Measurements from ENCODE around the gene SAMD4B. TPM values are rescaled to one million over a fixed set of nuclear protein-coding genes. Genes with fewer than 3 reads are reported as not detected.
A peak's percentile ranks its signal among the peaks of the same experiment; 100 is the strongest.

The SAMD4B gene
- total RNA-seq, 1 donor, result 85.0 TPM

DNA sequence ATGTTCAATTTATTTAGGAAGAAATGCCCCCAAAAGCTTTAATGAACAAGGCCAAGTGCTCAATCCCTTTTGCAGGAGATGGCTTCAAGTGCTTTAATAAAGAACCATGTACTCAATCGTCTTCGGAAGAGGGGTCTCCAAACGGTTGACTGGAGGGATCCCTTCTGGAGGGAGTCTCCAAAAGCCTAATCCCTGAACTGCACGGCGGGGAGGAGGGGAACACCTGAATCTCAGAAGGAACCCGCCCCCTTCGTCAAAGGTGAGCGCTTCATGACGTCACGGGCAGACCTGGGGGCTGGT lies 48.2 kb downstream of the SAMD4B start:
- Histone ChIP-seq H3K9me3 (ENCODE audit: low read depth, low read length) (no peaks in the 10 kb centered on the region), H3K27ac (ENCODE audit: low read depth, low read length) (peak overlapping the region; percentile 97), H3K4me2 (ENCODE audit: insufficient read depth, low read length) (peak overlapping the region; percentile 88), H3K4me1 (ENCODE audit: insufficient read depth, low read length) (peaks cover 17% of the 10 kb centered on the region), H2AFZ (ENCODE audit: low read length) (peak overlapping the region; percentile 82), H4K20me1 (ENCODE audit: insufficient read depth, low read length) (no peaks in the 10 kb centered on the region), H3K4me3 (ENCODE audit: insufficient read depth, low read length) (peak overlapping the region; percentile 82), H3K27me3 (ENCODE audit: insufficient read depth, low read length) (no peaks in the 10 kb centered on the region), H3K36me3 (ENCODE audit: insufficient read depth, low read length) (peaks cover 56% of the 10 kb centered on the region), H3K79me2 (ENCODE audit: insufficient read depth, low read length) (peaks cover 38% of the 10 kb centered on the region)
- TF ChIP-seq, protein P1, sequence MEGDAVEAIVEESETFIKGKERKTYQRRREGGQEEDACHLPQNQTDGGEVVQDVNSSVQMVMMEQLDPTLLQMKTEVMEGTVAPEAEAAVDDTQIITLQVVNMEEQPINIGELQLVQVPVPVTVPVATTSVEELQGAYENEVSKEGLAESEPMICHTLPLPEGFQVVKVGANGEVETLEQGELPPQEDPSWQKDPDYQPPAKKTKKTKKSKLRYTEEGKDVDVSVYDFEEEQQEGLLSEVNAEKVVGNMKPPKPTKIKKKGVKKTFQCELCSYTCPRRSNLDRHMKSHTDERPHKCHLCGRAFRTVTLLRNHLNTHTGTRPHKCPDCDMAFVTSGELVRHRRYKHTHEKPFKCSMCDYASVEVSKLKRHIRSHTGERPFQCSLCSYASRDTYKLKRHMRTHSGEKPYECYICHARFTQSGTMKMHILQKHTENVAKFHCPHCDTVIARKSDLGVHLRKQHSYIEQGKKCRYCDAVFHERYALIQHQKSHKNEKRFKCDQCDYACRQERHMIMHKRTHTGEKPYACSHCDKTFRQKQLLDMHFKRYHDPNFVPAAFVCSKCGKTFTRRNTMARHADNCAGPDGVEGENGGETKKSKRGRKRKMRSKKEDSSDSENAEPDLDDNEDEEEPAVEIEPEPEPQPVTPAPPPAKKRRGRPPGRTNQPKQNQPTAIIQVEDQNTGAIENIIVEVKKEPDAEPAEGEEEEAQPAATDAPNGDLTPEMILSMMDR (IDR thresholded peaks at IDR 0.05; ENCODE audit: extremely low read depth, low read depth, low read length), result no peak
- DNase-seq (ENCODE audit: insufficient read length, low spot score, missing footprints), result peak; percentile 76

DNA sequence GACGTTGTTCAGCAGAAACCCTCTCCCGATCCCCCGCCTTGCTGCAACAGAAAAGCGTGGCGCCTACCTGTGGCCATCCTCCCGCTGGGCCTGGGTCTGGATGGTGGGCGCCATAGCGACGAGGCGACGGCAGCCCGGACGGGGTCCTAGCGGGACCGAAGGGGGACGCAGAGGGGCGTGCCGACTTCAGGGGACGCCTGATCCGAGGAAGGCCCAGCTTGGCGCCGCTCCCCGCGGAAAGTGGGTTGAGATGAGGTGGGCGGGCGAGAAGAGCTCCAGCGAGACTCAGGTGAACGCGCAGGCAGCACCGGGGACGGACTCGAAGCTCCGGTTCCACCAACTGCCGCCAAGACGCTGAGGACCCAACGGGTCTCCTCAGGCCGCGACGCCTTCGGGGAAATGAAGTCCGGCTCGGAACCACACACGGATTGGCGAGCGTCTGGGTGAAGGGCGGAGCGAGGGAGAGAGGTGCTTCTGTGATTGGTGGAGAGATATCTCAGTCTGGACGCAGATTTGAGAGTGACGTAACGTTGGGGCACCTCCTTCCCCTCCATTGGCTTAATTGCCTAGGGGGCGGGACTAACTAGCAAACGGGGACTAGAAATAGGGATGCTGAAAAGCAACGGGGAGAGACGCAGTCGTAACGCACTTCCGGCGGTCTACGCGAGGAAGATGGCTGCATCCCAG lies 48.7 kb downstream of the SAMD4B start, which contains the start of the genes MED29 and PAF1:
Gene MED29 (plus strand): TSS at position 628 of the 687 bp plus-strand sequence. CDS start 45 bp downstream, at position 673.
Gene PAF1 (minus strand): TSS at position 356 of the 687 bp plus-strand sequence. CDS start 242 bp downstream, at position 114.
- peak within 1 kb of the TSS; percentile 82 for H2AFZ ChIP-seq (ENCODE audit: low read length)

DNA sequence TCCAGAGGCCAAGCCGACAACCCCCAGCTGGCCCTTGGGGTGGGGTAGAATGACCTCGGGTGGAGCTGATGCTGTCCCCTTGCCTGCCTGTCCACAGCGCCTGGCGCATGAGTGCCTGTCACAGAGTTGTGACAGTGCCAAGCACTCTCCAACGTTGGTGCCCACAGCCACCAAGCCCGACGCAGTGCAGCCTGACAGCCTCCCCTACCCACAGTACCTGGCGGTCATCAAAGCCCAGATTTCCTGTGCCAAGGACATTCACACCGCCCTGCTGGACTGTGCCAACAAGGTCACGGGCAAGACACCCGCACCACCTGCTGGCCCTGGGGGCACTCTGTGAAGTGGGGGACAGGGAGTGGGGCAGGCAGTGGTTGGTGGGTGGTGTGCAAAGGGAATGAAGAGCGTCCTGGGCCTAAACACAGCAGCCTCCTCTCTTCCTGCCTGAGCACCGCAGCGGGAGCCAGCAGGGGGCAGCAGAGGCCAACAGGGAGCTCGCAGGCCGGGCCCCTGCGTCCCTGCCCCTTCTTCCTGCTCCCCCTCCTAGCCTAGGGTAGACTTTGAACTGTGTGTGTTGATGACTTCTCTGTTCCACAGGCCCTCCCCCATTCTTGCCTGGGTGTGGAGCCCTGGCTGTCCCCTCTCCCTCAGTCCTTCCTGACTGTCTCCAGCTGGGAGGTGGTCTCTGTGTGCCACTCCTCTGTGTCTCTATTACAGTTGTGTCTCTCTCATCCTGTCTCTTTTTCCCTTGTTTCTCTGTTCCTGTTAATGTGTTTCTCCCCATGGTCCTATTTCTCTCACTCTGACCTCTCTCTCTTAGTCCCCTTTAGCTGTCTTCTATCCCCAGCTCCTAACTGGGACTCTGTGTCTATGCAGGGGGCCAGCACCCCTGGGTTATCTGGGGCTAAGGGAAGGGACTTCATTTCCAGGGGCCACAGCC lies 55.4 kb downstream of the SAMD4B start:
- no peaks in the 10 kb centered on the region for H3K9me3 ChIP-seq (ENCODE audit: low read depth, low read length)
- H4K20me1 ChIP-seq (ENCODE audit: insufficient read depth, low read length), result no peaks in the 10 kb centered on the region
- TF ChIP-seq, protein P1 (IDR thresholded peaks at IDR 0.05; ENCODE audit: extremely low read depth, low read depth, low read length), result peak; percentile 93
- H3K36me3 ChIP-seq (ENCODE audit: insufficient read depth, low read length), result peaks cover 21% of the 10 kb centered on the region
- peaks cover 30% of the 10 kb centered on the region for H3K4me1 ChIP-seq (ENCODE audit: insufficient read depth, low read length)
- no peak overlapping the region for H3K4me3 ChIP-seq (ENCODE audit: insufficient read depth, low read length)
- peak overlapping the region; percentile 94 for H3K27ac ChIP-seq (ENCODE audit: low read depth, low read length)
- no peaks in the 10 kb centered on the region for H3K27me3 ChIP-seq (ENCODE audit: insufficient read depth, low read length)
- H2AFZ ChIP-seq (ENCODE audit: low read length), result peak overlapping the region; percentile 33
- peak; percentile 99 for DNase-seq (ENCODE audit: insufficient read length, low spot score, missing footprints)
- H3K4me2 ChIP-seq (ENCODE audit: insufficient read depth, low read length), result peak overlapping the region; percentile 30
- H3K79me2 ChIP-seq (ENCODE audit: insufficient read depth, low read length), result peaks cover 13% of the 10 kb centered on the region

More for the DNA sequence above, 48.7 kb downstream of the SAMD4B start, which contains the start of the genes MED29 and PAF1:
- TF ChIP-seq, protein P1 (IDR thresholded peaks at IDR 0.05; ENCODE audit: extremely low read depth, low read depth, low read length), result no peak
- DNase-seq (ENCODE audit: insufficient read length, low spot score, missing footprints), result peak; percentile 100
- Histone ChIP-seq H3K4me1 (ENCODE audit: insufficient read depth, low read length) (peaks cover 17% of the 10 kb centered on the region), H3K36me3 (ENCODE audit: insufficient read depth, low read length) (peaks cover 51% of the 10 kb centered on the region), H3K4me2 (ENCODE audit: insufficient read depth, low read length) (peak within 1 kb of the TSS; percentile 88), H3K9me3 (ENCODE audit: low read depth, low read length) (no peaks in the 10 kb centered on the region), H3K4me3 (ENCODE audit: insufficient read depth, low read length) (peak within 1 kb of the TSS; percentile 82), H3K27ac (ENCODE audit: low read depth, low read length) (peak within 1 kb of the TSS; percentile 97), H4K20me1 (ENCODE audit: insufficient read depth, low read length) (no peaks in the 10 kb centered on the region), H3K27me3 (ENCODE audit: insufficient read depth, low read length) (no peaks in the 10 kb centered on the region), H3K79me2 (ENCODE audit: insufficient read depth, low read length) (peaks cover 38% of the 10 kb centered on the region)

All from osteoblast (primary cell).